ENCODE results near the gene TBL3.

- TF ChIP-seq, protein P1, sequence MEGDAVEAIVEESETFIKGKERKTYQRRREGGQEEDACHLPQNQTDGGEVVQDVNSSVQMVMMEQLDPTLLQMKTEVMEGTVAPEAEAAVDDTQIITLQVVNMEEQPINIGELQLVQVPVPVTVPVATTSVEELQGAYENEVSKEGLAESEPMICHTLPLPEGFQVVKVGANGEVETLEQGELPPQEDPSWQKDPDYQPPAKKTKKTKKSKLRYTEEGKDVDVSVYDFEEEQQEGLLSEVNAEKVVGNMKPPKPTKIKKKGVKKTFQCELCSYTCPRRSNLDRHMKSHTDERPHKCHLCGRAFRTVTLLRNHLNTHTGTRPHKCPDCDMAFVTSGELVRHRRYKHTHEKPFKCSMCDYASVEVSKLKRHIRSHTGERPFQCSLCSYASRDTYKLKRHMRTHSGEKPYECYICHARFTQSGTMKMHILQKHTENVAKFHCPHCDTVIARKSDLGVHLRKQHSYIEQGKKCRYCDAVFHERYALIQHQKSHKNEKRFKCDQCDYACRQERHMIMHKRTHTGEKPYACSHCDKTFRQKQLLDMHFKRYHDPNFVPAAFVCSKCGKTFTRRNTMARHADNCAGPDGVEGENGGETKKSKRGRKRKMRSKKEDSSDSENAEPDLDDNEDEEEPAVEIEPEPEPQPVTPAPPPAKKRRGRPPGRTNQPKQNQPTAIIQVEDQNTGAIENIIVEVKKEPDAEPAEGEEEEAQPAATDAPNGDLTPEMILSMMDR (IDR thresholded peaks at IDR 0.05; ENCODE audit: borderline replicate concordance, extremely low read depth, low read length, poor library complexity, severe bottlenecking): no peak
- TF ChIP-seq EZH2 (IDR thresholded peaks at IDR 0.05; ENCODE audit: borderline replicate concordance, low read depth, low read length, severe bottlenecking): no peak
Measured at GRCh38 chr16:2004795-2005517, 33.1 kb downstream of the TBL3 start.
